HepG2 (cell line): ENCODE results near the gene C10orf71. TPM values are rescaled to one million over a fixed set of nuclear protein-coding genes. Genes with fewer than 3 reads are reported as not detected.

ENCODE experiments used
- ATAC-seq: fragments of 200-7000 bp; cut with Tn5 transposase; 3 replicates; pipeline ENCODE4 v1.9.1; 2020; ENCODE audit warnings: mild to moderate bottlenecking, moderate library complexity
- BruUV-seq: library from RNA; stranded (reverse); fragments of 400-500 nt; replicated peaks from 2 replicates; lab custom pipeline; 2021; lab: Mats Ljungman, UMichigan
- CTCF ChIA-PET: fragments of 300-600 bp; formaldehyde crosslinking; extraction: SDS; loops from one replicate; lab custom pipeline; 2021; ENCODE audit warnings: low total read pairs, inconsistent platforms, low intra/inter-chr PET ratio; lab: Yijun Ruan, JAX
- POLR2A ChIA-PET: fragments of 350-600 bp; sonication (Branson Sonifier 250); formaldehyde crosslinking; loops from one replicate; lab custom pipeline; 2020; ENCODE audit warnings: antibody characterized with exemption, inconsistent platforms; lab: Yijun Ruan, JAX
- DNase-seq: peaks from one replicate; pipeline ENCODE4 v3.0.0-alpha.2; 2015; ENCODE audit warnings: low spot score
- FAIRE-seq: peaks from 3 replicates; lab custom pipeline; 2011; peaks lifted over from hg19 to GRCh38; lab: Jason Lieb, UNC
- H2AFZ ChIP-seq: one replicate; pipeline ENCODE4 v1.6.1; 2011; ENCODE audit warnings: low read length, inconsistent platforms
- H3K27ac ChIP-seq: fragments of 300-600 bp; 3 replicates; pipeline ENCODE4 v1.8.0; 2011; ENCODE audit warnings: mixed run types, mild to moderate bottlenecking, mixed read lengths, low read length, inconsistent platforms; ENCODE audit not compliant: insufficient read depth; ENCODE audit errors: extremely low read length
- H3K27me3 ChIP-seq, 2 experiments: fragments of 200-600 bp in 1 of 2; 2 replicates in 1 of 2; 3 replicates in 1 of 2; pipeline versions ENCODE4 v1.6.0 to v1.8.0; 2011; ENCODE audit warnings: low read length in 2 of 2, mild to moderate bottlenecking in 2 of 2, moderate library complexity in 2 of 2, inconsistent platforms in 1 of 2; ENCODE audit not compliant: insufficient read depth in 2 of 2, control insufficient read depth in 1 of 2
- H3K36me3 ChIP-seq, 2 experiments: fragments of 200-600 bp in 1 of 2; replicated peaks in 1 of 2; 2 replicates in 1 of 2; 3 replicates in 1 of 2; pipeline versions ENCODE4 v1.5.1 to v1.8.0; 2011; ENCODE audit warnings: low read length in 2 of 2, inconsistent platforms in 1 of 2; ENCODE audit not compliant: insufficient read depth in 2 of 2, control insufficient read depth in 1 of 2
- H3K4me1 ChIP-seq: 2 replicates; pipeline ENCODE4 v1.5.1; 2012; ENCODE audit warnings: low read length, inconsistent platforms; ENCODE audit not compliant: insufficient read depth
- H3K4me2 ChIP-seq: 2 replicates; pipeline ENCODE4 v1.6.0; 2011; ENCODE audit warnings: low read depth, low read length, inconsistent platforms
- H3K4me3 ChIP-seq, 3 experiments: fragments of 200-600 bp in 1 of 3; sonication (generic), shearing (Covaris generic) in 1 of 3; replicated peaks in 1 of 3; 2 replicates each; pipeline ENCODE4 v1.5.1; 2011 to 2016; ENCODE audit warnings: low read length in 3 of 3, inconsistent platforms in 2 of 3, low read depth in 2 of 3, mild to moderate bottlenecking in 2 of 3, control low read depth in 1 of 3, mixed read lengths in 1 of 3; ENCODE audit not compliant: insufficient read depth in 1 of 3
- H3K79me2 ChIP-seq: one replicate; pipeline ENCODE4 v1.6.1; 2011; ENCODE audit warnings: low read length, inconsistent platforms; ENCODE audit not compliant: insufficient read depth
- H3K9ac ChIP-seq: 2 replicates; pipeline ENCODE4 v1.6.0; 2011; ENCODE audit warnings: mild to moderate bottlenecking, low read depth, low read length, inconsistent platforms; ENCODE audit not compliant: insufficient read depth
- H3K9me3 ChIP-seq: 2 replicates; pipeline ENCODE4 v1.5.1; 2012; ENCODE audit warnings: mild to moderate bottlenecking, low read length
- H4K20me1 ChIP-seq: 2 replicates; pipeline ENCODE4 v1.6.0; 2011; ENCODE audit warnings: inconsistent platforms, mild to moderate bottlenecking, low read length, moderate library complexity; ENCODE audit not compliant: insufficient read depth
- RFX3 ChIP-seq: IDR thresholded peaks from 2 replicates; pipeline ENCODE4 v1.6.1; 2016; ENCODE audit warnings: missing biosample characterization, missing genetic modification reagents
- SMARCC2 ChIP-seq: fragments of 450-650 bp; IDR thresholded peaks from 2 replicates; pipeline ENCODE4 v1.6.1; 2017; ENCODE audit warnings: antibody characterized with exemption, mild to moderate bottlenecking
- ZFAT ChIP-seq: sonication (generic); formaldehyde crosslinking; conservative IDR thresholded peaks from 2 replicates; pipeline ENCODE4 v1.8.1; 2023; ENCODE audit warnings: missing genetic modification reagents, inconsistent platforms
- ZNF737 ChIP-seq: sonication (generic); formaldehyde crosslinking; IDR thresholded peaks from 2 replicates; pipeline ENCODE4 v1.5.0; 2020; ENCODE audit warnings: missing genetic modification reagents, mild to moderate bottlenecking, borderline replicate concordance
- ZSCAN20 ChIP-seq: sonication (generic); formaldehyde crosslinking; IDR thresholded peaks from 2 replicates; pipeline ENCODE4 v1.4.0; 2020; ENCODE audit warnings: missing genetic modification reagents, mild to moderate bottlenecking, borderline replicate concordance
- ZSCAN30 ChIP-seq: sonication (generic); formaldehyde crosslinking; IDR thresholded peaks from 2 replicates; pipeline ENCODE4 v1.5.0; 2020; ENCODE audit warnings: mild to moderate bottlenecking, missing genetic modification reagents
- in situ Hi-C: cut with HindIII; loops from 2 replicates; pipeline ENCODE4 v1.10.0; 2017; ENCODE audit warnings: low pct_unique_long_range_greater_than_20kb; ENCODE audit not compliant: extremely low pct_ligation_motif_present
- intact Hi-C: fragments of 100-400 bp; cut with micrococcal nuclease; formaldehyde crosslinking; loops from one replicate; pipeline ENCODE4 v1.10.0; 2022; ENCODE audit not compliant: unreplicated experiment
- polyA plus RNA-seq, 8 experiments: library from polyadenylated mRNA; depleted of rRNA in 3 of 8; stranded (reverse) in 7 of 8; unstranded in 1 of 8; fragments of >200 nt; fragmentation: Illumina TruSeq in 4 of 8; extraction: Trizol in 4 of 8; gene quantifications; 2 replicates each; pipeline versions ENCODE4 v1.2.1 to v1.2.3, GENCODE V29; 2011 to 2016; ENCODE audit warnings: low read depth in 4 of 8, missing spikeins in 1 of 8, mixed read lengths in 1 of 8; ENCODE audit not compliant: insufficient read depth in 1 of 8
- total RNA-seq, 5 experiments: library from RNA; depleted of rRNA; stranded (reverse); fragments of >200 nt; fragmentation: Illumina TruSeq; extraction: Trizol; gene quantifications; 2 replicates each; pipeline ENCODE4 v1.2.3, GENCODE V29; 2016; ENCODE audit warnings: low read depth in 1 of 5
- TF ChIP-seq, protein P1 (sequence below): sonication (generic); formaldehyde crosslinking; IDR thresholded peaks from 2 replicates; pipeline ENCODE4 v1.4.0; 2020; ENCODE audit warnings: missing genetic modification reagents, borderline replicate concordance

C10orf71 gene
- total and polyA plus RNA-seq, 2 of the 13 experiments (the other 11 are each of a cell fraction or from before 2014, with no cell fraction given) = not detected

DNA sequence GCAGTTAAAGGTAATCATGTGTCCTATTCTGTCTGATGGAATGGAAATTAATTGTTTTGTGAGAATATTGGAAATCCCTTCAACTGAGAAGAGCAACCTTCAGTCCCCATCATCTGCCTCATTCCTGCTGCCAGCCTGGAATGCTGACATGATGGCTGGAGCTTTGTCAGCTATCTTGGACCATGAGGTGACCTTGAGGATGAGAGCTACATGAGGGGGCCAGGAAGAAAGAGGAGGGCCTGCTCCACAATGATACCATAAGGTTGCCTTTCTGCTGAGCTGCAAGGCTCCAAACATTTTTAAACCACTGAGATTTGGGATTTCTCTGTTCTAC lies 40.7 kb upstream of the C10orf71 start:
- CTCF ChIA-PET = no interaction called here
- intact Hi-C loops = no loop called here

More for the DNA sequence above, 40.7 kb upstream of the C10orf71 start:
- in situ Hi-C loops = no loop called here
- TF ChIP-seq RFX3 (CRISPR knock-in tag) = no peak
- TF ChIP-seq ZSCAN30 = no peak
- TF ChIP-seq SMARCC2 = no peak
- no peak for TF ChIP-seq ZFAT (CRISPR knock-in tag)
- TF ChIP-seq, protein P1, sequence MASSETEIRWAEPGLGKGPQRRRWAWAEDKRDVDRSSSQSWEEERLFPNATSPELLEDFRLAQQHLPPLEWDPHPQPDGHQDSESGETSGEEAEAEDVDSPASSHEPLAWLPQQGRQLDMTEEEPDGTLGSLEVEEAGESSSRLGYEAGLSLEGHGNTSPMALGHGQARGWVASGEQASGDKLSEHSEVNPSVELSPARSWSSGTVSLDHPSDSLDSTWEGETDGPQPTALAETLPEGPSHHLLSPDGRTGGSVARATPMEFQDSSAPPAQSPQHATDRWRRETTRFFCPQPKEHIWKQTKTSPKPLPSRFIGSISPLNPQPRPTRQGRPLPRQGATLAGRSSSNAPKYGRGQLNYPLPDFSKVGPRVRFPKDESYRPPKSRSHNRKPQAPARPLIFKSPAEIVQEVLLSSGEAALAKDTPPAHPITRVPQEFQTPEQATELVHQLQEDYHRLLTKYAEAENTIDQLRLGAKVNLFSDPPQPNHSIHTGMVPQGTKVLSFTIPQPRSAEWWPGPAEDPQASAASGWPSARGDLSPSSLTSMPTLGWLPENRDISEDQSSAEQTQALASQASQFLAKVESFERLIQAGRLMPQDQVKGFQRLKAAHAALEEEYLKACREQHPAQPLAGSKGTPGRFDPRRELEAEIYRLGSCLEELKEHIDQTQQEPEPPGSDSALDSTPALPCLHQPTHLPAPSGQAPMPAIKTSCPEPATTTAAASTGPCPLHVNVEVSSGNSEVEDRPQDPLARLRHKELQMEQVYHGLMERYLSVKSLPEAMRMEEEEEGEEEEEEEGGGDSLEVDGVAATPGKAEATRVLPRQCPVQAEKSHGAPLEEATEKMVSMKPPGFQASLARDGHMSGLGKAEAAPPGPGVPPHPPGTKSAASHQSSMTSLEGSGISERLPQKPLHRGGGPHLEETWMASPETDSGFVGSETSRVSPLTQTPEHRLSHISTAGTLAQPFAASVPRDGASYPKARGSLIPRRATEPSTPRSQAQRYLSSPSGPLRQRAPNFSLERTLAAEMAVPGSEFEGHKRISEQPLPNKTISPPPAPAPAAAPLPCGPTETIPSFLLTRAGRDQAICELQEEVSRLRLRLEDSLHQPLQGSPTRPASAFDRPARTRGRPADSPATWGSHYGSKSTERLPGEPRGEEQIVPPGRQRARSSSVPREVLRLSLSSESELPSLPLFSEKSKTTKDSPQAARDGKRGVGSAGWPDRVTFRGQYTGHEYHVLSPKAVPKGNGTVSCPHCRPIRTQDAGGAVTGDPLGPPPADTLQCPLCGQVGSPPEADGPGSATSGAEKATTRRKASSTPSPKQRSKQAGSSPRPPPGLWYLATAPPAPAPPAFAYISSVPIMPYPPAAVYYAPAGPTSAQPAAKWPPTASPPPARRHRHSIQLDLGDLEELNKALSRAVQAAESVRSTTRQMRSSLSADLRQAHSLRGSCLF (CRISPR knock-in tag) = no peak
- TF ChIP-seq ZNF737 (CRISPR knock-in tag) = no peak
- TF ChIP-seq ZSCAN20 (CRISPR knock-in tag) = no peak
- Histone ChIP-seq H4K20me1 (no peaks in the 10 kb centered on the region), H3K36me3 (no peaks in the 10 kb centered on the region), H3K4me3 (no peak overlapping the region), H2AFZ (no peak overlapping the region), H3K4me1 (no peaks in the 10 kb centered on the region), H3K27me3 (0 out of 5 replicates have a peak, but pooled peaks cover 0 to 8% of the 10 kb centered on the region in 2 experiments), H3K9ac (no peak overlapping the region), H3K79me2 (no peaks in the 10 kb centered on the region), H3K4me2 (no peak overlapping the region), H3K27ac (no peak overlapping the region), H3K9me3 (no peaks in the 10 kb centered on the region)
- DNase-seq = no peak
- POLR2A ChIA-PET = no interaction called here
- no TSS peak for BruUV-seq
- ATAC-seq = no peak
- no peak for FAIRE-seq
